ENCODE results near the gene TNFSF12. TPM values are rescaled to one million over a fixed set of nuclear protein-coding genes. Genes with fewer than 3 reads are reported as not detected.
A peak's percentile ranks its signal among the peaks of the same experiment; 100 is the strongest.

TNFSF12 gene
- total RNA-seq, 1 experiment from 2014 or later: 15.2 TPM

- peak overlapping the region; percentile 67 for H3K4me2 ChIP-seq (ENCODE audit: low read length)
- ChIA-PET POLR2A (ENCODE audit: unreplicated experiment) (no interaction called here), CTCF (no interaction called here)
- H3K27ac ChIP-seq (ENCODE audit: low read length): peak overlapping the region; percentile 20
- H3K79me2 ChIP-seq (ENCODE audit: low read length): peaks cover 47% of the 10 kb centered on the region
- H3K36me3 ChIP-seq (ENCODE audit: low read depth, low read length): peaks cover 53% of the 10 kb centered on the region
- H3K4me1 ChIP-seq (ENCODE audit: insufficient read depth, low read length): peaks cover 32% of the 10 kb centered on the region
- TF ChIP-seq EZH2phosphoT487 (IDR thresholded peaks at IDR 0.05; ENCODE audit: borderline replicate concordance, low read length): no peak
- TF ChIP-seq EZH2 (IDR thresholded peaks at IDR 0.05; ENCODE audit: low read length, unreplicated experiment): no peak
- no peak for TF ChIP-seq CTCF (conservative IDR thresholded peaks at IDR 0.05; ENCODE audit: low read depth, low read length)
- no peaks in the 10 kb centered on the region for H3K9me2 ChIP-seq (replicated peaks; ENCODE audit: low read length)
- peaks cover 44% of the 10 kb centered on the region for H4K20me1 ChIP-seq (ENCODE audit: low read length)
- DNase-seq (no peak), ATAC-seq (no peak)
- H3K27me3 ChIP-seq (ENCODE audit: low read length): no peaks in the 10 kb centered on the region
- H3F3A ChIP-seq (ENCODE audit: low read length, unreplicated experiment): peaks cover 25% of the 10 kb centered on the region
- intact Hi-C loops (cut with micrococcal nuclease): no loop called here
- H3K9ac ChIP-seq (ENCODE audit: low read length): peak overlapping the region; percentile 47
- no peaks in the 10 kb centered on the region for H3K9me3 ChIP-seq (ENCODE audit: low read length)
- H2AFZ ChIP-seq (ENCODE audit: low read length): no peak overlapping the region
- no TSS peak for BruUV-seq (replicated peaks)
- peak overlapping the region; percentile 49; the same call in 1 of the 2 replicates for H3K4me3 ChIP-seq (ENCODE audit: low read length)
These were observed 23.4 kb downstream of the TNFSF12 start for GRCh38 chr17:7572338-7572587.

GRCh38 chr17:7572588-7573323 is 23.9 kb downstream of the TNFSF12 start:
- Histone ChIP-seq H3K4me1 (ENCODE audit: insufficient read depth, low read length) (peaks cover 36% of the 10 kb centered on the region), H3K27ac (ENCODE audit: low read length) (peak overlapping the region; percentile 89), H3K9me3 (ENCODE audit: low read length) (no peaks in the 10 kb centered on the region), H3F3A (ENCODE audit: low read length, unreplicated experiment) (peaks cover 29% of the 10 kb centered on the region), H4K20me1 (ENCODE audit: low read length) (peaks cover 49% of the 10 kb centered on the region), H3K79me2 (ENCODE audit: low read length) (peaks cover 47% of the 10 kb centered on the region), H3K36me3 (ENCODE audit: low read depth, low read length) (peaks cover 58% of the 10 kb centered on the region), H3K9ac (ENCODE audit: low read length) (peak overlapping the region; percentile 100), H3K9me2 (replicated peaks; ENCODE audit: low read length) (no peaks in the 10 kb centered on the region), H2AFZ (ENCODE audit: low read length) (no peak overlapping the region), H3K27me3 (ENCODE audit: low read length) (no peaks in the 10 kb centered on the region), H3K4me3 (ENCODE audit: low read length) (peak overlapping the region; percentile 97), H3K4me2 (ENCODE audit: low read length) (peak overlapping the region; percentile 92)
- ATAC-seq (peak; percentile 90), DNase-seq (peak; percentile 98)
- ChIA-PET CTCF (no interaction called here), POLR2A (ENCODE audit: unreplicated experiment) (no interaction called here)
- TSS peak; percentile 22 for BruUV-seq (replicated peaks)
- TF ChIP-seq CTCF (conservative IDR thresholded peaks at IDR 0.05; ENCODE audit: low read depth, low read length): no peak
- no peak for TF ChIP-seq EZH2phosphoT487 (IDR thresholded peaks at IDR 0.05; ENCODE audit: borderline replicate concordance, low read length)
- TF ChIP-seq EZH2 (IDR thresholded peaks at IDR 0.05; ENCODE audit: low read length, unreplicated experiment): no peak
- intact Hi-C loops (cut with micrococcal nuclease): no loop called here

All from PC-3 (cell line).